AG09309 (cell line): ENCODE results near the gene RASGRF1.

ENCODE experiments used
- DNase-seq: peaks from one replicate; pipeline ENCODE4 v3.0.0-alpha.2; 2010; ENCODE audit warnings: low read depth
- H3K4me3 ChIP-seq: 2 replicates; pipeline ENCODE4 v1.5.1; 2011; ENCODE audit warnings: mild to moderate bottlenecking, low read depth, low read length, moderate library complexity; ENCODE audit not compliant: control insufficient read depth
- TF ChIP-seq, protein P1 (sequence below): IDR thresholded peaks from 2 replicates; pipeline ENCODE4 v1.5.1; 2011; ENCODE audit warnings: mild to moderate bottlenecking, low read depth, low read length, inconsistent platforms; ENCODE audit not compliant: insufficient read depth, control insufficient read depth; ENCODE audit errors: missing control alignments

RASGRF1 gene

GRCh38 chr15:79007066-79007465 lies 83.5 kb downstream of the RASGRF1 start:
- H3K4me3 ChIP-seq, result no peak overlapping the region
- TF ChIP-seq, protein P1, sequence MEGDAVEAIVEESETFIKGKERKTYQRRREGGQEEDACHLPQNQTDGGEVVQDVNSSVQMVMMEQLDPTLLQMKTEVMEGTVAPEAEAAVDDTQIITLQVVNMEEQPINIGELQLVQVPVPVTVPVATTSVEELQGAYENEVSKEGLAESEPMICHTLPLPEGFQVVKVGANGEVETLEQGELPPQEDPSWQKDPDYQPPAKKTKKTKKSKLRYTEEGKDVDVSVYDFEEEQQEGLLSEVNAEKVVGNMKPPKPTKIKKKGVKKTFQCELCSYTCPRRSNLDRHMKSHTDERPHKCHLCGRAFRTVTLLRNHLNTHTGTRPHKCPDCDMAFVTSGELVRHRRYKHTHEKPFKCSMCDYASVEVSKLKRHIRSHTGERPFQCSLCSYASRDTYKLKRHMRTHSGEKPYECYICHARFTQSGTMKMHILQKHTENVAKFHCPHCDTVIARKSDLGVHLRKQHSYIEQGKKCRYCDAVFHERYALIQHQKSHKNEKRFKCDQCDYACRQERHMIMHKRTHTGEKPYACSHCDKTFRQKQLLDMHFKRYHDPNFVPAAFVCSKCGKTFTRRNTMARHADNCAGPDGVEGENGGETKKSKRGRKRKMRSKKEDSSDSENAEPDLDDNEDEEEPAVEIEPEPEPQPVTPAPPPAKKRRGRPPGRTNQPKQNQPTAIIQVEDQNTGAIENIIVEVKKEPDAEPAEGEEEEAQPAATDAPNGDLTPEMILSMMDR, result peak; percentile 62
- no peak for DNase-seq

GRCh38 chr15:79006071-79006470 lies 84.5 kb downstream of the RASGRF1 start:
- no peak for DNase-seq
- no peak overlapping the region for H3K4me3 ChIP-seq
- TF ChIP-seq, protein P1, result no peak

DNA sequence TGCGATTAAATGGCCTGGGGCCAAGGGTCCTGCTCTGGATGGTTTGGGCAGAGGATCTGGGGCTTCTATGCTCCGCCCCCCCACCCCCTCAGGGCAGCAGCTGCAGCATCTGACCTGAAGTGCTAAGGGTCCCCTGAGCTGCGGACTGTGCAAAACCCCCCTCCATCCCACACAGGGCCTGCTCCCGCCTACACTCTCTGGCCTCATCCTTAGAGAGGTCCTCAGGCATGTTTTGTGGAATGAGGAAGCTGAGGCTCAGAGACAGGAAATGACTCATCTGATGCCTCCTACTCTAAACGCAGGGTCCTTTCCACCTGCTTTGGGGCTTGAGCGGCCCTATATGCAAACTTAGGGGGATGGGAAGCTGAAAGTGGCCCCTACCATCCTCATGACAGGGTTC lies 86.2 kb downstream of the RASGRF1 start:
- no peak for DNase-seq

DNA sequence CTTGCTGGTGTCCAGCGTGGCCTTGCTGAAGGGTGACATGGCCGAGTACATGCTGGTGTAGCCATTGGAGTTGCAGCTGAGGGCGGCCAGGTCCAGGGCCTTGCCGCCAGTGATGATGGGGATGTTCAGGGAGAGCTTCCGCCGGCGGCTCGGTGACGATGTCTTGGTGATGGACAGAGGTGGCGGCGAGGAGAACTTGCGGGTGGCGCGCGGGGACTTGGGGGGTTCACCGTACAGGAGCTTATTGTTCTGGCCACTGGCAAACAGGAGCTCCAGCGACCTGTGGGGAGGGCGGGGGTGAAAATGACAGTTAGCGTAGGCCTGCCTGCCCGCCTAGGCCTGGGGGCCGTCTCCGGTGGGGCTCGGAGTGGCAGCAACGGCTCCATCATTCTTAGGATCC lies 86.7 kb downstream of the RASGRF1 start:
- TF ChIP-seq, protein P1, result no peak
- H3K4me3 ChIP-seq, result no peak overlapping the region
- DNase-seq, result no peak

More for the DNA sequence above, 86.2 kb downstream of the RASGRF1 start:
- no peak overlapping the region for H3K4me3 ChIP-seq
- TF ChIP-seq, protein P1, result no peak

DNA sequence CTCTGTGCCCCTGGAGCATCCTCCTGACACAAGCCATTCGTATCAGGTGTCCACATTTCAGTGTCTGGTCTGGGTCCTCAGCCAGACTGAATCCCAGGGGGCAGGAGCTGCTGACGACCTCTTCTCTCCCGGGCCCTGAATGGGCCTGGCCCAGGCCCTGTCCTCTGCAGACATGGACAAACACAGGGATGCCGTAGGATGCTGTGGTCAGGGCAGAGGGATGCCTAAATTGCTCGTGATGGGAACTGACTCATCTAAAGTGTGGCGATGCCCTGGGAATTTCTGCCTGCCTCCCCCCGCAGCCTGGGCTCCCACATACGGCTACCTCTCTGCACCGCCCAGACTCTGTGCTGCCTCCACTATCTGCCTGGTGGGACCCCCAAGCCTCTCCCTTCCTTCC lies 87.3 kb downstream of the RASGRF1 start:
- TF ChIP-seq, protein P1, result no peak
- no peak overlapping the region for H3K4me3 ChIP-seq
- no peak for DNase-seq

DNA sequence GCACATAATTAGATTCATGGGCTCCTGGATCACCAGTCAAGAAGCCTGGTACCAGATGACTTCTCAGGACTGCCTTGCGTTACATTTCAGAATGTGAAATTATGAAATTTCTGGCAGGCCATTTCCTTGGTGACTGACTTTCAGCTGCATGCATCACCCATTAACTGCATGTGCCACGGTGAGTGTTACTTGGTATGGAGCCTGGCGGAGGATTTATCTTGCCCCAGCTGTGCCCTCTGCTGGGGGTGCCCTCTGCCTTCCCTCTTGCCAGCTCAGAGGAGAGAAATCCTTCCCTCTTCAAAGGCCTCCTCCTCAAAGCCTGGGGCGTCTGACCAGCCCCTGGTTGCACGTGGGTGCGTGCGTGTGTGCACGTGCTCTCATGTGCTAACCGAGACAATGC lies 88.0 kb downstream of the RASGRF1 start:
- TF ChIP-seq, protein P1, result no peak
- no peak overlapping the region for H3K4me3 ChIP-seq
- DNase-seq, result no peak

DNA sequence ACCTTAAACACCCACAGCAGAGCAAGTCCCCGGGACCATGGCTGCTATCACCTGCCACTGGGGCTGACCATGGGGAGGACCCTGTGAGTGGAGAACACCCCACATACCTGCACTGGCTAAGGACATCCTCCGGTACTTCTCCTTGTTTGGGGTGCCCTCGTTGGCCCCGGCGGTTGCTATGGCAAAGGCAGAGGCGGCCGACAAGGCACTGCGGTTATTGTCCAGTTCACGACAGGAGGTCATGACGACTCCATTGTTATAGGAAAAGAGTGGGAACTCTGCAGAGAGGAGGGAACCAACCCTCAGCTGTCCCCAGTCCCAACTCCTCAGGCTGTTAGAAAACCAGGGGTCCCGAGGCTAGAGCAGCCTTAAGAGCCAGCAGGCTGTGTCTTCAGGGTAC lies 90.9 kb downstream of the RASGRF1 start:
- no peak overlapping the region for H3K4me3 ChIP-seq
- TF ChIP-seq, protein P1, result no peak
- DNase-seq, result no peak
